HEK293 (cell line): ENCODE results near the gene ZWILCH.

Experiments used
- BCL6B ChIP-seq: fragments of 450-650 bp; formaldehyde crosslinking; IDR thresholded peaks from 2 replicates; pipeline ENCODE4 v1.5.1; 2017; ENCODE audit warnings: missing biosample characterization, missing genetic modification characterization
- GLIS2 ChIP-seq: fragments of 450-650 bp; formaldehyde crosslinking; IDR thresholded peaks from 2 replicates; pipeline ENCODE4 v1.5.1; 2016; ENCODE audit warnings: missing biosample characterization, missing genetic modification characterization
- HOXD13 ChIP-seq: sonication (generic); formaldehyde crosslinking; IDR thresholded peaks from 2 replicates; pipeline ENCODE4 v1.8.0; 2022; ENCODE audit warnings: missing genetic modification reagents, borderline replicate concordance
- IKZF3 ChIP-seq: fragments of 450-650 bp; IDR thresholded peaks from 2 replicates; pipeline ENCODE4 v1.5.0; 2018; ENCODE audit warnings: missing biosample characterization, mild to moderate bottlenecking, missing genetic modification characterization, moderate library complexity
- KLF10 ChIP-seq: fragments of 450-650 bp; IDR thresholded peaks from 2 replicates; pipeline ENCODE4 v1.5.1; 2018; ENCODE audit warnings: missing biosample characterization, mild to moderate bottlenecking, missing genetic modification characterization
- PRDM6 ChIP-seq: fragments of 450-650 bp; formaldehyde crosslinking; IDR thresholded peaks from 2 replicates; pipeline ENCODE4 v1.5.1; 2017; ENCODE audit warnings: missing biosample characterization, missing genetic modification characterization
- SCRT1 ChIP-seq: fragments of 450-650 bp; formaldehyde crosslinking; IDR thresholded peaks from 2 replicates; pipeline ENCODE4 v1.5.1; 2016; ENCODE audit warnings: missing biosample characterization, missing genetic modification characterization, borderline replicate concordance
- SETDB1 ChIP-seq: IDR thresholded peaks from one replicate; pipeline ENCODE4 v1.6.1; 2017; ENCODE audit warnings: mild to moderate bottlenecking, low read length, moderate library complexity, mixed read lengths; ENCODE audit not compliant: insufficient read length
- ZBTB17 ChIP-seq: fragments of 450-650 bp; formaldehyde crosslinking; IDR thresholded peaks from 2 replicates; pipeline ENCODE4 v1.5.1; 2016; ENCODE audit warnings: missing biosample characterization, missing genetic modification characterization
- ZBTB20 ChIP-seq: fragments of 450-650 bp; formaldehyde crosslinking; IDR thresholded peaks from 2 replicates; pipeline ENCODE4 v1.5.1; 2016; ENCODE audit warnings: missing biosample characterization, missing genetic modification characterization
- ZBTB26 ChIP-seq: fragments of 450-650 bp; formaldehyde crosslinking; optimal IDR thresholded peaks from 2 replicates; pipeline ENCODE3; 2016; ENCODE audit warnings: missing biosample characterization, mild to moderate bottlenecking, missing genetic modification characterization
- ZFP3 ChIP-seq: fragments of 450-650 bp; formaldehyde crosslinking; IDR thresholded peaks from 2 replicates; pipeline ENCODE4 v1.5.1; 2016; ENCODE audit warnings: low read depth, missing biosample characterization, missing genetic modification characterization
- ZFP69B ChIP-seq: fragments of 450-650 bp; formaldehyde crosslinking; IDR thresholded peaks from 2 replicates; pipeline ENCODE4 v1.5.1; 2016; ENCODE audit warnings: missing biosample characterization, missing genetic modification characterization
- ZNF175 ChIP-seq: fragments of 450-650 bp; formaldehyde crosslinking; IDR thresholded peaks from 2 replicates; pipeline ENCODE4 v1.5.1; 2016; ENCODE audit warnings: missing biosample characterization, missing genetic modification characterization
- ZNF214 ChIP-seq: fragments of 450-650 bp; formaldehyde crosslinking; IDR thresholded peaks from 2 replicates; pipeline ENCODE4 v1.5.1; 2017; ENCODE audit warnings: missing biosample characterization, mild to moderate bottlenecking, missing genetic modification characterization, borderline replicate concordance
- ZNF280D ChIP-seq: fragments of 450-650 bp; formaldehyde crosslinking; IDR thresholded peaks from 2 replicates; pipeline ENCODE4 v1.5.1; 2016; ENCODE audit warnings: missing biosample characterization, missing genetic modification characterization
- ZNF324 ChIP-seq: fragments of 450-650 bp; formaldehyde crosslinking; IDR thresholded peaks from 2 replicates; pipeline ENCODE4 v1.5.1; 2016; ENCODE audit warnings: missing biosample characterization, missing genetic modification characterization
- ZNF354C ChIP-seq: fragments of 450-650 bp; formaldehyde crosslinking; IDR thresholded peaks from 2 replicates; pipeline ENCODE4 v1.5.1; 2016; ENCODE audit warnings: missing biosample characterization, missing genetic modification characterization, low read depth, borderline replicate concordance
- ZNF404 ChIP-seq: fragments of 450-650 bp; formaldehyde crosslinking; IDR thresholded peaks from 2 replicates; pipeline ENCODE4 v1.5.1; 2017; ENCODE audit warnings: missing biosample characterization, missing genetic modification characterization
- ZNF449 ChIP-seq: fragments of 450-650 bp; formaldehyde crosslinking; IDR thresholded peaks from 2 replicates; pipeline ENCODE4 v1.5.1; 2017; ENCODE audit warnings: missing biosample characterization, mild to moderate bottlenecking, missing genetic modification characterization, moderate library complexity
- ZNF473 ChIP-seq: fragments of 450-650 bp; formaldehyde crosslinking; IDR thresholded peaks from 2 replicates; pipeline ENCODE4 v1.5.1; 2017; ENCODE audit warnings: missing biosample characterization, missing genetic modification characterization
- ZNF521 ChIP-seq: fragments of 450-650 bp; formaldehyde crosslinking; IDR thresholded peaks from 2 replicates; pipeline ENCODE4 v1.5.1; 2017; ENCODE audit warnings: missing biosample characterization, mild to moderate bottlenecking, missing genetic modification characterization
- ZNF529 ChIP-seq: fragments of 450-650 bp; formaldehyde crosslinking; IDR thresholded peaks from 2 replicates; pipeline ENCODE4 v1.5.1; 2017; ENCODE audit warnings: missing genetic modification characterization, missing biosample characterization; ENCODE audit not compliant: insufficient replicate concordance
- ZNF560 ChIP-seq: fragments of 450-650 bp; formaldehyde crosslinking; IDR thresholded peaks from 2 replicates; pipeline ENCODE4 v1.5.1; 2017; ENCODE audit warnings: missing biosample characterization, missing genetic modification characterization, borderline replicate concordance
- ZNF624 ChIP-seq: fragments of 450-650 bp; formaldehyde crosslinking; IDR thresholded peaks from 2 replicates; pipeline ENCODE4 v1.5.1; 2017; ENCODE audit warnings: missing biosample characterization, missing genetic modification characterization
- ZNF645 ChIP-seq: fragments of 450-650 bp; formaldehyde crosslinking; IDR thresholded peaks from 2 replicates; pipeline ENCODE4; 2016; ENCODE audit warnings: missing biosample characterization, missing genetic modification characterization
- ZNF692 ChIP-seq: fragments of 450-650 bp; formaldehyde crosslinking; IDR thresholded peaks from 2 replicates; pipeline ENCODE4 v1.5.1; 2016; ENCODE audit warnings: missing biosample characterization, missing genetic modification characterization
- ZNF701 ChIP-seq: fragments of 450-650 bp; formaldehyde crosslinking; IDR thresholded peaks from 2 replicates; pipeline ENCODE4 v1.5.1; 2016; ENCODE audit warnings: missing biosample characterization, missing genetic modification characterization
- ZNF707 ChIP-seq: fragments of 450-650 bp; formaldehyde crosslinking; IDR thresholded peaks from 2 replicates; pipeline ENCODE4 v1.5.1; 2016; ENCODE audit warnings: missing biosample characterization, missing genetic modification characterization
- ZNF792 ChIP-seq: fragments of 450-650 bp; formaldehyde crosslinking; IDR thresholded peaks from 2 replicates; pipeline ENCODE4 v1.5.1; 2016; ENCODE audit warnings: missing biosample characterization, missing genetic modification characterization

ZWILCH gene

GRCh38 chr15:66505818-66506217 is 692 bp downstream of the ZWILCH start (continued):
- no peak for TF ChIP-seq ZNF280D
- no peak for TF ChIP-seq ZNF521 (tag by site-specific recombination)
- no peak for TF ChIP-seq IKZF3
- peak; percentile 88; the same call in 1 of the 2 replicates for TF ChIP-seq ZNF449 (tag by site-specific recombination)
- no peak for TF ChIP-seq PRDM6 (tag by site-specific recombination)
- peak; percentile 60 for TF ChIP-seq ZBTB17 (tag by site-specific recombination)
- no peak for TF ChIP-seq ZNF624 (tag by site-specific recombination)
- no peak for TF ChIP-seq ZNF645 (tag by site-specific recombination)
- TF ChIP-seq ZBTB26 (tag by site-specific recombination), result no peak
- no peak for TF ChIP-seq HOXD13
- no peak for TF ChIP-seq ZNF324
- TF ChIP-seq SCRT1 (tag by site-specific recombination), result no peak
- no peak for TF ChIP-seq ZNF529
- no peak for TF ChIP-seq ZNF473 (tag by site-specific recombination)
- TF ChIP-seq ZNF560 (tag by site-specific recombination), result no peak
- TF ChIP-seq ZFP69B, result peak; percentile 50; the same call in 1 of the 2 replicates
- peak; percentile 87 for TF ChIP-seq ZNF692 (tag by site-specific recombination)
- TF ChIP-seq ZNF701 (tag by site-specific recombination), result no peak
- TF ChIP-seq ZNF175 (tag by site-specific recombination), result no peak
- no peak for TF ChIP-seq ZNF707 (tag by site-specific recombination)
- no peak for TF ChIP-seq ZNF214
- TF ChIP-seq KLF10 (tag by site-specific recombination), result 0 out of 2 replicates have a peak, but pooled peaks have one; percentile 39
- TF ChIP-seq ZBTB20 (tag by site-specific recombination), result peak; percentile 99
- TF ChIP-seq GLIS2, result no peak
- no peak for TF ChIP-seq ZFP3 (tag by site-specific recombination)
- no peak for TF ChIP-seq SETDB1
- TF ChIP-seq ZNF354C (tag by site-specific recombination), result no peak
- TF ChIP-seq ZNF792, result no peak
- TF ChIP-seq BCL6B (tag by site-specific recombination), result no peak
- TF ChIP-seq ZNF404 (tag by site-specific recombination), result no peak
